DMS53 (cell line): ENCODE data around the gene PALD1.

Source experiments
- DNase-seq: peaks from one replicate; lab custom pipeline; 2025; lab: John Stamatoyannopoulos, UW

The PALD1 gene

GRCh38 chr10:70589762-70590654 lies 111.4 kb downstream of the PALD1 start:
- DNase-seq, result peak; percentile 66

- DNase-seq, result no peak
Measured at GRCh38 chr10:70590655-70591416, 112.3 kb downstream of the PALD1 start.

- no peak for DNase-seq
Measured at GRCh38 chr10:70592186-70592735, 113.7 kb downstream of the PALD1 start.

GRCh38 chr10:70592746-70593512 lies 114.4 kb downstream of the PALD1 start:
- no peak for DNase-seq

- no peak for DNase-seq
Measured at GRCh38 chr10:70593513-70593890, 114.9 kb downstream of the PALD1 start.

GRCh38 chr10:70594161-70594560 lies 115.6 kb downstream of the PALD1 start:
- DNase-seq, result no peak

- no peak for DNase-seq
Measured at GRCh38 chr10:70595566-70596016, 117.0 kb downstream of the PALD1 start.

- no peak for DNase-seq
Measured at GRCh38 chr10:70596110-70596798, 117.7 kb downstream of the PALD1 start.

- no peak for DNase-seq
Measured at GRCh38 chr10:70596860-70597809, 118.6 kb downstream of the PALD1 start.

- no peak for DNase-seq
Measured at GRCh38 chr10:70597856-70598815, 119.6 kb downstream of the PALD1 start.

GRCh38 chr10:70598857-70599295 lies 120.3 kb downstream of the PALD1 start:
- DNase-seq, result no peak

GRCh38 chr10:70599319-70599718 lies 120.8 kb downstream of the PALD1 start:
- no peak for DNase-seq

GRCh38 chr10:70599791-70600190 lies 121.2 kb downstream of the PALD1 start:
- DNase-seq, result no peak

- DNase-seq, result no peak
Measured at GRCh38 chr10:70600512-70601395, 122.2 kb downstream of the PALD1 start.

GRCh38 chr10:70601746-70602145 lies 123.2 kb downstream of the PALD1 start:
- DNase-seq, result no peak

- no peak for DNase-seq
Measured at GRCh38 chr10:70602665-70603448, 124.3 kb downstream of the PALD1 start, which contains the start of gene PRF1. Gene PRF1, minus strand, starts transcription at chr10:70602741. Its CDS starts 1,839 bp downstream, at chr10:70600902.

- no peak for DNase-seq
Measured at GRCh38 chr10:70603449-70603801, 124.9 kb downstream of the PALD1 start.
